NK-92 (cell line): ENCODE measurements around the gene JMJD1C.
"Not testable (repeated sequence)": the region's sequence is repeated elsewhere in the genome, so short reads cannot be mapped to it uniquely, and the experiment has no call there.

ENCODE experiments used
- DNase-seq: peaks from one replicate; lab custom pipeline; 2025; ENCODE audit not compliant: unreplicated experiment; lab: John Stamatoyannopoulos, UW

Gene JMJD1C

GRCh38 chr10:63366933-63367332 lies 98.8 kb downstream of the JMJD1C start:
- no peak for DNase-seq

DNA sequence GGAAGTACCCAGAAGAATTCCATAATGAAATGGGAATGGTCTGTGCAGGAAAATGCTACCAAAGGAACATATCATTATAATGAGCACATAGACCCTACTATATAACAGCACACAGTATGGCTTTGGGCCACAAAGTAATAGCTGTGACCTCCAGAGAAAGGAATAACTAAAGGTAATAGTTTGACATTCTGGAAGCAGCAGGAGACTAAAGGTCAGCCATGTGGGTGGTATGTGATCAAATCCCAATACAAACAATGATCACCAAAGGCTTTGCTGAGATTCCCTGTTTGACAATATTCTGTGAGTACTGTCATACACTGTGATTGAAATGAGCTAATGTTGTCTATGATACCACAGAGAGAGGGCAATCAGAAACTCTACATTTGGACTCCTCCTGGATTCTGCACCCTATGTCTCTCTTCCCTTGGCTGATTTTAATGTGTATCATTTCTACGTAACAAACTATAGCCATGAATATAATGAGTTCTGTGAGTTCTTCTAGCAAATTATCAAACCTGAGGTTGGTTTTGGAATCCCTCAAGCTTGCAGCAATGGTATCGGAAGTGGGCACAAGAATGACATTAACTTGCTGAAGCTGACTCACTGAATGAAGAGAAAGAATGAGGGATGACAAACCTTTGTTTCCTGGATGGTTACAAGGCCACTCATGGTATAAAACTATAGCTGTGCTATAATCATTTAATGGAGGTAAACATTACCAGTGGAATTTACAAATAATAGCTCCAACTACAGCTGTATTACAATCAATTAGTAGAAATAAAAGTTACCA lies 99.6 kb downstream of the JMJD1C start:
- DNase-seq, result no peak

GRCh38 chr10:63364918-63365317 lies 100.9 kb downstream of the JMJD1C start:
- no peak for DNase-seq

- DNase-seq, result no peak
Measured at GRCh38 chr10:63363951-63364350, 101.8 kb downstream of the JMJD1C start.

GRCh38 chr10:63355682-63356081 lies 110.1 kb downstream of the JMJD1C start:
- no peak for DNase-seq

DNA sequence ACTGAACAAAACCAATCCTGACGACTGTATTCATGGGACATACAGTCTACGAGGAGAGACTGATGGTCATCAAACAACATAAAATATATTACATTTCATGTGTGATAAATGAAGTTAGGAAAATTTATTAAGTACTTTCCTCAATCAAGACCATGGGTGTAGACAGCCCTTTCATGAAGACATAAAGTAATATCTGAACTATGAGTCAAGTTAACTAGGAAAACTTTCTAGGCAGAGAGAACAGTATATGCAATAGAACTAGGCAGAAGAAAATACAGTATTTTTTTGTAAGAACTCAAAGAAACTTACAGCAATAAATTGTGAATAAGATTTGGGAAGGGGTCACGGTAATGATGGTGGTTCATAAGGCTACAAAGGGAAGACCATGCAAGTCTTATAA lies 112.8 kb downstream of the JMJD1C start:
- DNase-seq, result no peak

- no peak for DNase-seq
Measured at GRCh38 chr10:63348245-63348850, 117.4 kb downstream of the JMJD1C start.

DNA sequence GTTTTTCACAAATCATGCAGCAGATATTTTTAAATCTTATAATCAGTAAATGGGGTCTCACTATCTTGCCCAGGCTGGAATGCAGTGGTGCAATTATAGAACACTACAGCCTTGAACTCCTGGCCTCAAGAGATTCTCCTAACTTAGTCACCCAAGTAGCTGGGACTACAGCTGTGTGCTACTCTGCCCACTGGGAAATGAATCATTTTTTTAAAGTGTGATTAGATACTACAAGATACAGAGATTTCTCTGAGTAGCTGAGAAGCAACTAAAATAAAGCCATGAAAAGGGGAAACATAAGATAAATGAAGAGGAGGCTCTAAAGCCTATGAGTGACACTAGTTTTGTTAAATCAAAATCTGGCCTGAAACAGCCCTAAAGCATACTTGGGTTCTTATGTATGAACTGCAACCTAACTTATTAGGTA lies 119.7 kb downstream of the JMJD1C start:
- no peak for DNase-seq

- DNase-seq, result no peak
Measured at GRCh38 chr10:63344269-63344668, 121.5 kb downstream of the JMJD1C start.

GRCh38 chr10:63343476-63343875 lies 122.3 kb downstream of the JMJD1C start:
- no peak for DNase-seq

DNA sequence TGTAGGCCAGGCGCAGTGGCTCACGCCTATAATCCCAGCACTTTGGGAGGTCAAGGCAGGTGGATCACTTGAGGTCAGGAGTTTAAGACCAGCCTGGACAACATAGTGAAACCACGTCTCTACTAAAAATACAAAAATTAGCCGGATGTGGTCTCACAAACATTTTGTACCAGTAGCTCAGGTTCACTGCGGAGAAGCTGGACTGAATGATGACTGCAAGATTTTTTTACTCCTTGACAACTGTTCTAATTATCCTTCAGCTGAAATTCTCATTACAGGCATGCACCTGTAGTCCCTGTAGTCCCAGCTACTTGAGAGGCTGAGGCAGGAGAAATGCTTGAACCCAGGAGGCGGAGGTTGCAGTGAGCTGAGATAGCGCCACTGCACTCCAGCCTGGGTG lies 126.1 kb downstream of the JMJD1C start:
- not testable (repeated sequence) for DNase-seq

GRCh38 chr10:63337455-63338251 lies 128.1 kb downstream of the JMJD1C start:
- no peak for DNase-seq

GRCh38 chr10:63331586-63331985 lies 134.2 kb downstream of the JMJD1C start:
- no peak for DNase-seq

DNA sequence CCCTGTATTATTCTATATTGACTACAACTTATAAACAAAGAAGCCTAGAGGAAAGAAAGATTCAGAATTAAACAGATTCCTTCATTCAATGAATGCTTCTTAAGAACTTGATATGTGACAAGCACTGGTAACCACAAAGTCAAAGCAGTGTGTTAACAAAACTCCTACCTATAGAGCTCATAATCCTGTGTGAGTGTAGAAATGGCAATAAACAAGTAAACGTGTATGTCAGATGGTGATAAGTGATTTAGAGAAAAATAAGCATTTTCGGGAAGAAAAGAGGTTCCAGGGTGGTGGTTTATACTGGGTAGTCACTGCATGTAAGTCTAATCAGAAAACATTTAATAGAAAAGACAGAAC lies 141.3 kb downstream of the JMJD1C start:
- DNase-seq, result no peak

- no peak for DNase-seq
Measured at GRCh38 chr10:63323701-63324494, 141.9 kb downstream of the JMJD1C start.

- no peak for DNase-seq
Measured at GRCh38 chr10:63320683-63321082, 145.1 kb downstream of the JMJD1C start.

- DNase-seq, result no peak
Measured at GRCh38 chr10:63319231-63319630, 146.5 kb downstream of the JMJD1C start.

GRCh38 chr10:63318491-63318890 lies 147.3 kb downstream of the JMJD1C start:
- DNase-seq, result no peak

GRCh38 chr10:63314020-63314419 lies 151.8 kb downstream of the JMJD1C start:
- no peak for DNase-seq

GRCh38 chr10:63313066-63313717 lies 152.6 kb downstream of the JMJD1C start:
- no peak for DNase-seq

DNA sequence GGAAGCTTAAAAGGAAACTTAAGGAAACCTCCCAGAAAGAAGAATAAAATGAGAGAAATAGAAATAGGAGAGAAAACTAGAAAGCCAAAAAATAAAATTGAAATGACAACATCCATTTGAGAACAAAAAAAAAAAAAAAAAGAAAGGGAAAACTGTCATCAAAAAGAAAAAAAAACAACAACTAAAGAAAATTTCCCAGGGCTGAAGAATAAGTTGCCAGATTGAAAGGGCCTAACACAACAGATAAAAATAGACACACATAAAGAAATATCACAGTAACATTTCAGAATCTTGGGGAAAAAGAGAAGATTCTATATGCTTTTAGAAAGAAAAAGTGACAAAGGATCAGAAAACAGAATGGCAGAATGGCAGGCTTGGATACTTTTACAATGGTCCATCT lies 157.1 kb downstream of the JMJD1C start:
- DNase-seq, result no peak
